SH-SY5Y (cell line): ENCODE measurements around the gene IDH3A.

Source experiments
- GATA2 ChIP-seq: IDR thresholded peaks from 2 replicates; pipeline ENCODE4 v1.6.1; 2011; ENCODE audit warnings: mild to moderate bottlenecking, low read depth, low read length
- GATA3 ChIP-seq: IDR thresholded peaks from 2 replicates; pipeline ENCODE4 v1.6.1; 2011; ENCODE audit warnings: low read depth, mild to moderate bottlenecking, low read length, moderate library complexity

IDH3A gene

DNA sequence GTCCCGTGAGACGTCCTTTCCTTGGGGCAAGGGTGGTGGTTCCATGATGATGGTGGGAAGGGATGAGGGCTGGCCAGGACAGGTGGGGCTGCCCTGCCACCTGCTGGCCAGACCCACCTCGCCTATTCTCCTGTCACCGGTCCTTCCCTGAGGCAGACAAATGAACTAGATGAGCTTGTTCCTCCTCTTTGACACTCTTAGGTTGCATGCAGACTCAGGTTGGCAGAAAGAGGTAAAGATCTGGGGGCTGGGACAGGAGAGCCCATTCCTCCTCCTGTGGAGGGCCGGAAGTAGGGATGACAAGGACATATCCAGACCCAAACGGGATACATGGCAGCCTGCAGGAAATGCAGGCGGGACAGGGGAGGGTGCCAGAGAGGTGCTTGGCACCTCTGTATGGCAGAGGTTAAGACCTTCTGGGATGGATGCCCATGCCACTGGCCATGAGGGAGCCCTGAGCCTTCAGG is 46.6 kb downstream of the IDH3A start:
- no peak for TF ChIP-seq GATA3
- no peak for TF ChIP-seq GATA2

GRCh38 chr15:78197632-78198031 is 48.5 kb downstream of the IDH3A start:
- TF ChIP-seq GATA2, result no peak
- TF ChIP-seq GATA3, result no peak

GRCh38 chr15:78200276-78200930 is 51.2 kb downstream of the IDH3A start:
- TF ChIP-seq GATA3 (no peak), GATA2 (no peak)

- TF ChIP-seq GATA3 (no peak), GATA2 (no peak)
Measured at GRCh38 chr15:78201281-78202190, 52.4 kb downstream of the IDH3A start.

DNA sequence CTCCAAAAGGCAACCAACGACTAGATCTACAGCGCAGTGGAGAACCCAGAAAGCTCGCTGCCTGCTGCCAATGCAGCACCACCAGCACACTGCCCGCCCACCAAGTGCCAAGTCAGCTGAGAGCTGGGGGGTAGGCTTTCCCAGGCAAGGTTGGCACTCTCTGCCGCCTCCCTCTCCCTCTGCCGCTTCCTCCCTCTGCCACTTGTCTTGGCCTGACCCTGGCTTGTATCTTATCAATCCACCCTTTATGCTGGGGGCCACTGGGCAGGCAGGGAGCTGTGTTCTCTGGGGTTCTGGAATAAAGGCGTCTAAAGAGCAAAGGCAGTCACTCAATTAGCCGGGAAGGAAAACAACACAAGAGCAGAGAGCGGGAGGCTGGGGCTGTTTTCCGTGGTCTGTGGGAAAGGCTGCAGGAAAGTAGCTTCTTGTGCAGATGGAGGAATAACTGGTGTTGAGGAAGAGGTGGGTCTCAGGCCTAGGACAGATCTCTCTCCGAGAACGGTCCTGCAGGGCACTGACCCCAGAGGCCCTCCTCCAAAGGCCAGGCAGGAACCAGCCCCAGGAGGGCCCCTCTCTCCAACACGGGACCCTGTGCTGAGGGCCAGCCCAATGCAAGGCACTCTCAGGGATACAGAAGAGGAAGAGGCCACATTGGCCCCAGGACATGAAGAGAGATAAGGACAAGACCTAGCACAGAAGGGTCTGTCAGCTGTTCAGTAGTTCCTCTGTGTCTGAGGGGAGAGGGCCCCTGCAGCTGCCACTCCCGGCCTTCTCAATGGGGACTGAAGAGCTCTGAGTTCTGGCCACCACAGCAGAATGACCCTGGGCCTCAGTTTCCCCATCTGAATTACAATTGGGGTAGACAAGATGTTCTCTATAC is 54.4 kb downstream of the IDH3A start:
- no peak for TF ChIP-seq GATA3
- TF ChIP-seq GATA2, result no peak

GRCh38 chr15:78204351-78205309 is 55.5 kb downstream of the IDH3A start:
- TF ChIP-seq GATA3 (no peak), GATA2 (no peak)

DNA sequence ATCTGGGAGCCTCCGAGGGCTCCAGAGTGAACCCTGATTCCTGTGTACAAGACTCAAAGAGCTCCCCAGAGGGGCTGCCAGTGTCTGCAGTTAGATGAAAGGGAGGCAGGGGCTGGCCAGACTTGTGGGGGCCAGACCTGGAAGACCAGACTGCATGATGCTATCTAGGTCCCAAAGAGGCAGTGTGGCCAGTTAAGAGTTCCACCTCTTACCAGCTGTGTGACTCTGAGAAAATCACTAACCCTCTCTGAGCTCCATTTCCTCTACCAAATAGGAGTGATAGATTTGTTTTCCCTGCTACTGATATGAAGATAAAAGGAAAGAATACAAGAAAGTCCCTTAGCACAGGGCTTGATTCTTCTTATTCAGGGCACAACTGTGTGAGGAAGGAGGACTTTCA is 56.2 kb downstream of the IDH3A start:
- no peak for TF ChIP-seq GATA3
- TF ChIP-seq GATA2, result no peak

- TF ChIP-seq GATA2 (no peak), GATA3 (no peak)
Measured at GRCh38 chr15:78205856-78206255, 56.7 kb downstream of the IDH3A start.

GRCh38 chr15:78206326-78207109 is 57.4 kb downstream of the IDH3A start:
- TF ChIP-seq GATA3, result no peak
- no peak for TF ChIP-seq GATA2

- no peak for TF ChIP-seq GATA3
- no peak for TF ChIP-seq GATA2
Measured at GRCh38 chr15:78207110-78207458, 57.9 kb downstream of the IDH3A start.

- TF ChIP-seq GATA3 (no peak), GATA2 (no peak)
Measured at GRCh38 chr15:78207641-78208340, 58.6 kb downstream of the IDH3A start.

GRCh38 chr15:78208341-78208844 is 59.2 kb downstream of the IDH3A start:
- TF ChIP-seq GATA3 (no peak), GATA2 (no peak)
